ENCODE results near the gene PCYT1A.

DNA sequence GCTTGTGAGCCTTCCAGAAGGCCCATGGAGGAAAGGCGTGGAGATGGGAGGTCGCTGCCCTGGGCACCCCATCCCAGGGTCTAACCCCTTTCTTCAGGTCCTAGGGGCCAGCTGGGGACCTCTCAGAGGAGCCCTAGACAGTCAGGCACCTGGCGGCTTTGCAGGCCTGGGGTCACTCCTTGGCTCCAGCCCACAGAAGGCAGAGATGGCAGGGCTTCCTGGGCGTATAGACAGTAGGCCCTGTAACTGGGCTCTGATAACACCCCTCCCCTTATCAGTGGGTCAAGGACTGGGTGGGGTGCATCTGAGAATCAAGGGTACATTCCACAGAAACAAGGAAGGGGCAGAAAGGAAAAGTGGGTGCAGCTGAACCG lies 93.0 kb downstream of the PCYT1A start:
- TF ChIP-seq CTCF (conservative IDR thresholded peaks at IDR 0.05; ENCODE audit: low read depth, low read length) (no peak), EZH2 (IDR thresholded peaks at IDR 0.05; ENCODE audit: low read length, unreplicated experiment) (no peak)
